Ovary (tissue), 9 donors: Measurements from ENCODE around the gene THSD7A. TPM values are rescaled to one million over a fixed set of nuclear protein-coding genes. Genes with fewer than 3 reads are reported as not detected.

Source experiments
- DNase-seq, 5 donors: peaks; one replicate each; pipeline ENCODE4 v3.0.0-alpha.2; 2019 to 2020
- H3K27ac ChIP-seq, 2 donors: fragments of 200-600 bp; one replicate each; pipeline versions ENCODE4 v1.5.1 to v1.8.0; 2019 to 2022
- H3K27me3 ChIP-seq: fragments of 200-600 bp; one replicate; pipeline ENCODE4 v1.8.0; 2022
- H3K36me3 ChIP-seq: fragments of 200-600 bp; sonication (generic); one replicate; pipeline ENCODE4 v1.5.1; 2019
- H3K4me1 ChIP-seq: one replicate; pipeline ENCODE4 v1.8.1; 2013; ENCODE audit warnings: mild to moderate bottlenecking, moderate library complexity; ENCODE audit not compliant: insufficient read depth
- H3K4me3 ChIP-seq: fragments of 200-600 bp; sonication (generic); one replicate; pipeline ENCODE4 v1.5.1; 2017
- H3K9me3 ChIP-seq, 2 donors: fragments of 200-600 bp in 1 of 2; sonication (generic) in 1 of 2; one replicate each; pipeline versions ENCODE4 v1.5.1 to v1.8.1; 2013 to 2019; ENCODE audit warnings: mild to moderate bottlenecking in 1 of 2, moderate library complexity in 1 of 2
- EP300 ChIP-seq: sonication (generic); formaldehyde crosslinking; IDR thresholded peaks from one replicate; pipeline ENCODE4 v1.6.1; 2017; ENCODE audit warnings: antibody characterized with exemption
- POLR2A ChIP-seq: fragments of 450-650 bp; IDR thresholded peaks from one replicate; pipeline ENCODE4 v1.6.1; 2017; ENCODE audit warnings: antibody characterized with exemption, mild to moderate bottlenecking, moderate library complexity
- WGBS, 3 donors: extraction: QIAGEN DNeasy Blood & Tissue Kit in 1 of 3; methylation state at CpG; one replicate each; pipeline versions ENCODE4 v1.1.5 to v1.1.7; 2013 to 2017; 5-methylcytosine and 5-hydroxymethylcytosine counted together
- intact Hi-C, 4 donors: fragments of 100-400 bp; cut with DNase I; formaldehyde crosslinking; loops; one replicate each; pipeline versions ENCODE4 v1.11.0 to v1.15.1; 2022 to 2023
- polyA plus RNA-seq, 2 donors: library from polyadenylated mRNA; stranded (reverse); fragments of 200-250 nt in 1 of 2; fragments of 350-450 nt in 1 of 2; fragmentation: Illumina TruSeq in 1 of 2; extraction: RNeasy Lipid Tissue Mini Kit (QIAGEN cat#74804) in 1 of 2; gene quantifications; one replicate each; pipeline ENCODE4 v1.2.3, GENCODE V29; 2013 to 2014
- total RNA-seq, 7 donors: library from RNA; depleted of rRNA in 2 of 7; stranded (reverse); fragments of >200 nt in 2 of 7; fragmentation: NEBNext Ultra II Directional in 3 of 7; extraction: Animal tissue kit (Norgen Biotek cat#: 25700) in 3 of 7; gene quantifications; one replicate each; pipeline versions ENCODE4 v1.1.0 to v1.2.4, GENCODE V29; 2016 to 2023
- TF ChIP-seq, protein P1 (sequence below), 3 donors: fragments of 450-650 bp in 2 of 3; fragments of 200-600 bp in 1 of 3; IDR thresholded peaks; one replicate each; pipeline versions ENCODE4 v1.5.1 to v1.8.0; 2016 to 2022; ENCODE audit warnings: antibody characterized with exemption in 3 of 3, mild to moderate bottlenecking in 1 of 3
- donor health status: DM: no; HTN: no; CAD: no; lungs with moderate emphysema.
- donor health status: DM: no; HTN: no; CAD: no.
- donor health status: Bipolar disorder and iron deficiency.
- donor health status: DM: yes; HTN: yes; CAD: no.
- donor health status: DM: no; HTN: no; CAD: no.
- donor health status: DM: yes; HTN: yes; CAD: no.

Gene THSD7A
- total and polyA plus RNA-seq, 9 donors: 1.8 to 12.1 (median 3.6) TPM

DNA sequence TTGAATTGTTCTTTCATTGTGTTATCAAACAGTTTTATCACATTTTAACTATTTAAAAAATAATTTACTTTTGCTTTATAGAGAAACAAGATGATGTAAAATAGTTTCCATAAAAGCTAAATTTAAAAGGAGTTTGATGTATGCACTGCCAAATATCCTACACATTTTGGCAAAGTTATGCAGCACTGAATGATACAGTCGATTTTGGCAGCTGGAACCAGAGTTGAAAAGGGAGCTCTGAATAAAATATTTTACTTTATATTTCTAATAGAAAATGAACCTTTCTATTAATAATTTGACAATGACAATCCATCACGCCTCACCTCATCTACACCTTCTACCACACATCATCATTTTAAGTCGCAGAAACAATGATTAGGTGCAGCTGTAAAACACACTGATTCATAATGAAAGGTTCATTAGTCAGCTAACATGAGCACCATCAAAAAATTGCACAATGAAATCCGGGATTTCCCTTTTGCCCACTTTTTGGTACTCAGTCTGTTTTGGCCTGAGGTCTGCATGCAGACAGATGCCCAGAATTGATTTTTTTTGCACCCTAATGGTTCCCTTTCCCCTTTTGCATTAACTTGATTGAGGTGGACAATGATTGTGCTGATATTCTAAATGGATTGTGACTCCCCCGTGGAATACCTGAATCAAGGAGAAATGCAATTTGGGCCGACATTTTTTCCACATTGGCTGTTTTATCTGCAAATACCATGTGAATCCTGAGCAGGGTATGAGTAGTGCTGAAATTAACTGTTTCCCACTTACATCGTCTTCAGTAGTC, 105.8 kb downstream of the THSD7A start:
- Histone ChIP-seq H3K27ac (no peak overlapping the region), H3K4me1 (no peaks in the 10 kb centered on the region), H3K4me3 (no peak overlapping the region), H3K36me3 (no peaks in the 10 kb centered on the region), H3K27me3 (no peaks in the 10 kb centered on the region), H3K9me3 (no peaks in the 10 kb centered on the region)
- TF ChIP-seq EP300 (no peak), POLR2A (no peak)
- TF ChIP-seq, protein P1, sequence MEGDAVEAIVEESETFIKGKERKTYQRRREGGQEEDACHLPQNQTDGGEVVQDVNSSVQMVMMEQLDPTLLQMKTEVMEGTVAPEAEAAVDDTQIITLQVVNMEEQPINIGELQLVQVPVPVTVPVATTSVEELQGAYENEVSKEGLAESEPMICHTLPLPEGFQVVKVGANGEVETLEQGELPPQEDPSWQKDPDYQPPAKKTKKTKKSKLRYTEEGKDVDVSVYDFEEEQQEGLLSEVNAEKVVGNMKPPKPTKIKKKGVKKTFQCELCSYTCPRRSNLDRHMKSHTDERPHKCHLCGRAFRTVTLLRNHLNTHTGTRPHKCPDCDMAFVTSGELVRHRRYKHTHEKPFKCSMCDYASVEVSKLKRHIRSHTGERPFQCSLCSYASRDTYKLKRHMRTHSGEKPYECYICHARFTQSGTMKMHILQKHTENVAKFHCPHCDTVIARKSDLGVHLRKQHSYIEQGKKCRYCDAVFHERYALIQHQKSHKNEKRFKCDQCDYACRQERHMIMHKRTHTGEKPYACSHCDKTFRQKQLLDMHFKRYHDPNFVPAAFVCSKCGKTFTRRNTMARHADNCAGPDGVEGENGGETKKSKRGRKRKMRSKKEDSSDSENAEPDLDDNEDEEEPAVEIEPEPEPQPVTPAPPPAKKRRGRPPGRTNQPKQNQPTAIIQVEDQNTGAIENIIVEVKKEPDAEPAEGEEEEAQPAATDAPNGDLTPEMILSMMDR (IDR thresholded peaks at IDR 0.05): no peak
- intact Hi-C loops: no loop called here
- DNase-seq: no peak
- WGBS, 3 donors: 41 to 64% (median 61%) methylated on average over 7 of the region's 7 CpGs

DNA sequence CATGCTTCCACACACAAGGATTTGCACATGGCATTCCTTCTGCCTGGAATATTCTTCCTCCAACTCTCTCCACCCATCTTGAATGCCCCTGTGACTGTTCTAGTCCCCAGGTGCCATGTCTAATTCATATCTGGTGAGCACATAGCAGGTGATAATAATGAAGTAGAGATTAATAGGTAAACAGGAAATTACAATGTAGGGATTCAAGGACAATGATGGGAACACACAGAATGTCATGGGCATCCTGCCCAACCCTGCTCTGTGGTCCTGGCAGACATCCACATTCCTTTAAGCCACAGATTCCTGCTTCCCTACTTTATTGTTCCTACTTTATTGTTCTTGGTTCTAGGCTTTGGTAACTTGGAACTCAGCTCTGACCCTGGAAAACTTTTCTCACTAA, 115.8 kb downstream of the THSD7A start:
- no peak overlapping the region for H3K27ac ChIP-seq
- no peak for TF ChIP-seq EP300
- TF ChIP-seq, protein P1 (IDR thresholded peaks at IDR 0.05): no peak
- no peak for TF ChIP-seq POLR2A
- no peak overlapping the region for H3K4me3 ChIP-seq
- peak in 2 of 5 donors; percentile 19 to 42 for DNase-seq
- H3K9me3 ChIP-seq: no peaks in the 10 kb centered on the region
- intact Hi-C loops: no loop called here
- no peaks in the 10 kb centered on the region for H3K4me1 ChIP-seq
- no peaks in the 10 kb centered on the region for H3K36me3 ChIP-seq
- no peaks in the 10 kb centered on the region for H3K27me3 ChIP-seq

DNA sequence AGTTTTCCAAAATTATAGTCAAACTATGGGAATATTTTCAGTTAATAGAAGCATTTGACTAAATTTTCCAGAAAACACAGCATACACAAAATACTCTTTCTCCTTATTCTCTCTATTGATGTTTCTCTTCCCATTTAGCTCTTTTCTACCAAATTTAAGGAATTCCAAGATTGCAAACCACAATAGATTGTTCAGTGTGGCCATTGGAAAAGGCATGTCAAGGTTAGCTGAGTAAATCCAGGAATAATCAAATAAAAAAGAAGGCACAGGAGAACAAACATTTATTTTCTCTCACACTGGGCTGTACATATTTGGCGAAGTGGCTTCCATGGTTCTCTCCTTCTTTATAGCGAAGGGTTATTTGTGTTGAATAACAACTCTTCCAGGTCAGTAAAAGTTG, 117.3 kb downstream of the THSD7A start:
- intact Hi-C loops: no loop called here
- 94 to 96% (median 95%) methylated on average over 2 of the region's 2 CpGs for WGBS, 3 donors

DNA sequence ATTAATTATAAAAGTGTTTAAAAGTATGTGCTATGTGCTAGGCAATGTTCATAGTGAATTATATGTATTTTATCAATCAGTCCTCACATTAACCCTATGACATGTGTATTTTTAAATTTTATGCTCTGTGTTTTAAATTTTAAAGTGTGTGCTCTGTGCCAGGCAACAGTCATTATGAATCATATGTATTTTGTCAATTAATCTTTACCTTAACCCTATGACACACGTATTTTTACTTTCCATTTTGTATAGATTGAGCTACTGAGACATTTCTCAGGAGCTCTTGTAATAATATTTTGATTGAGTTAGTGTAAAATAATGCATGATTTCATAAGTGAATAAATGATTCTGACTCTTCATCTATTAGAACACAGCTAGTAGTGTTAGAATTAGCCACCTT, 117.8 kb downstream of the THSD7A start:
- Histone ChIP-seq H3K9me3 (no peaks in the 10 kb centered on the region), H3K4me1 (no peaks in the 10 kb centered on the region), H3K36me3 (no peaks in the 10 kb centered on the region), H3K4me3 (no peak overlapping the region), H3K27ac (no peak overlapping the region), H3K27me3 (no peaks in the 10 kb centered on the region)
- WGBS, 3 donors: 38 to 77% (median 75%) methylated on average over 1 of the region's 1 CpG
- intact Hi-C loops: no loop called here
- DNase-seq: no peak
- TF ChIP-seq, protein P1 (IDR thresholded peaks at IDR 0.05): no peak
- TF ChIP-seq POLR2A (no peak), EP300 (no peak)

More for the DNA sequence above, 117.3 kb downstream of the THSD7A start:
- DNase-seq: no peak
- Histone ChIP-seq H3K36me3 (no peaks in the 10 kb centered on the region), H3K9me3 (no peaks in the 10 kb centered on the region), H3K27ac (no peak overlapping the region), H3K27me3 (no peaks in the 10 kb centered on the region), H3K4me3 (no peak overlapping the region), H3K4me1 (no peaks in the 10 kb centered on the region)
- TF ChIP-seq POLR2A (no peak), EP300 (no peak)
- TF ChIP-seq, protein P1 (IDR thresholded peaks at IDR 0.05): no peak
